HCT116 (cell line): Measurements from ENCODE around the gene PPP4R2. TPM values are rescaled to one million over a fixed set of nuclear protein-coding genes. Genes with fewer than 3 reads are reported as not detected.

Source experiments
- ATAC-seq: fragments of 200-7000 bp; cut with Tn5 transposase; 2 replicates; pipeline ENCODE4 v1.9.1; 2020; ENCODE audit warnings: mild to moderate bottlenecking, moderate library complexity
- BruUV-seq: library from RNA; stranded (reverse); fragments of 400-500 nt; replicated peaks from 2 replicates; lab custom pipeline; 2021; lab: Mats Ljungman, UMichigan
- CTCF ChIA-PET: fragments of 300-600 bp; sonication (Branson Sonifier 250); formaldehyde crosslinking; loops from one replicate; lab custom pipeline; 2021; ENCODE audit warnings: antibody characterized with exemption; lab: Charles Lee
- POLR2A ChIA-PET: fragments of 300-600, 350-600 bp; sonication (Branson Sonifier 250); formaldehyde crosslinking; loops from one replicate; lab custom pipeline; 2021; ENCODE audit warnings: antibody characterized with exemption; lab: Charles Lee
- RAD21 ChIA-PET, 2 experiments: fragments of 300-600 bp; sonication (Branson Sonifier 250); formaldehyde crosslinking; loops; one replicate each; lab custom pipeline; 2023; ENCODE audit warnings: low total read pairs in 2 of 2; ENCODE audit not compliant: uncharacterized antibody in 2 of 2, unreplicated experiment in 2 of 2, low non-redundant PET in 1 of 2; lab: Charles Lee
- DNase-seq: peaks from one replicate; pipeline ENCODE4 v3.0.0-alpha.2; 2010; ENCODE audit warnings: low read depth, low spot score
- H2AFZ ChIP-seq: fragments of 200-600 bp; shearing (Covaris generic), sonication (generic); 2 replicates; pipeline ENCODE4 v1.6.1; 2017; ENCODE audit warnings: low read depth, mixed run types, mixed read lengths, antibody characterized with exemption, low read length; ENCODE audit not compliant: poor library complexity, severe bottlenecking
- H3K27ac ChIP-seq: 2 replicates; pipeline ENCODE4 v1.5.1; 2012; ENCODE audit warnings: low read depth, low read length
- H3K27me3 ChIP-seq: fragments of 200-600 bp; sonication (generic); 2 replicates; pipeline ENCODE4 v1.6.1; 2016; ENCODE audit warnings: mixed run types, low read length, mixed read lengths; ENCODE audit not compliant: insufficient read depth
- H3K36me3 ChIP-seq, 2 experiments: fragments of 200-500 bp in 1 of 2; fragments of 200-600 bp in 1 of 2; sonication (Bioruptor generic) in 1 of 2; sonication (generic) in 1 of 2; 2 replicates each; pipeline versions ENCODE4 v1.5.1 to v1.6.1; 2014 to 2016; ENCODE audit warnings: low read length in 2 of 2, inconsistent platforms in 1 of 2, mixed read lengths in 1 of 2, mixed run types in 1 of 2; ENCODE audit not compliant: insufficient read depth in 2 of 2, control insufficient read depth in 1 of 2
- H3K4me1 ChIP-seq, 2 experiments: fragments of 200-600 bp in 1 of 2; sonication (generic) in 1 of 2; 2 replicates each; pipeline versions ENCODE4 v1.5.1 to v1.6.1; 2012 to 2017; ENCODE audit warnings: low read length in 2 of 2, inconsistent platforms in 1 of 2, mild to moderate bottlenecking in 1 of 2, mixed read lengths in 1 of 2, mixed run types in 1 of 2, moderate library complexity in 1 of 2; ENCODE audit not compliant: insufficient read depth in 2 of 2, control insufficient read depth in 1 of 2
- H3K4me2 ChIP-seq: fragments of 200-600 bp; sonication (generic); 2 replicates; pipeline ENCODE4 v1.6.1; 2017; ENCODE audit warnings: mixed run types, low read length, mixed read lengths
- H3K4me3 ChIP-seq, 2 experiments: fragments of 200-600 bp in 1 of 2; sonication (generic) in 1 of 2; replicated peaks in 1 of 2; 2 replicates each; pipeline ENCODE4 v1.5.1; 2011 to 2016; ENCODE audit warnings: low read length in 2 of 2, control low read depth in 1 of 2, low read depth in 1 of 2, mild to moderate bottlenecking in 1 of 2, mixed read lengths in 1 of 2, mixed run types in 1 of 2
- H3K79me2 ChIP-seq: fragments of 200-600 bp; sonication (generic); 2 replicates; pipeline ENCODE4 v1.6.1; 2017; ENCODE audit warnings: mild to moderate bottlenecking, mixed run types, low read length, moderate library complexity, mixed read lengths; ENCODE audit not compliant: insufficient read depth
- H3K9ac ChIP-seq: fragments of 200-600 bp; sonication (generic); 2 replicates; pipeline ENCODE4 v1.6.1; 2016; ENCODE audit warnings: low read length, mixed read lengths
- H3K9me2 ChIP-seq: fragments of 200-600 bp; sonication (generic), shearing (Covaris generic); 2 replicates; pipeline ENCODE4 v1.6.1; 2017; ENCODE audit warnings: mixed run types, mild to moderate bottlenecking, moderate library complexity; ENCODE audit not compliant: insufficient read depth
- H3K9me3 ChIP-seq, 2 experiments: fragments of 200-500 bp in 1 of 2; fragments of 200-600 bp in 1 of 2; sonication (Bioruptor generic) in 1 of 2; sonication (generic) in 1 of 2; 2 replicates each; pipeline ENCODE4 v1.6.1; 2014 to 2017; ENCODE audit warnings: low read length in 2 of 2, mixed read lengths in 2 of 2, inconsistent platforms in 1 of 2, low read depth in 1 of 2, mild to moderate bottlenecking in 1 of 2, mixed run types in 1 of 2, moderate library complexity in 1 of 2; ENCODE audit not compliant: control insufficient read depth in 1 of 2, insufficient read depth in 1 of 2
- H4K20me1 ChIP-seq: fragments of 200-600 bp; sonication (generic), shearing (Covaris generic); 2 replicates; pipeline ENCODE4 v1.6.1; 2017; ENCODE audit warnings: mixed run types, mild to moderate bottlenecking, moderate library complexity; ENCODE audit not compliant: insufficient read depth
- CBX3 ChIP-seq: IDR thresholded peaks from 2 replicates; pipeline ENCODE4 v1.6.1; 2012; ENCODE audit warnings: low read depth
- CTCF ChIP-seq, 3 experiments: fragments of 200-600 bp in 1 of 3; sonication (generic) in 1 of 3; IDR thresholded peaks in 2 of 3; conservative IDR thresholded peaks in 1 of 3; 2 replicates each; pipeline ENCODE4 v1.5.1; 2012 to 2017; ENCODE audit warnings: low read depth in 2 of 3, low read length in 2 of 3, antibody characterized with exemption in 1 of 3, borderline replicate concordance in 1 of 3, control low read depth in 1 of 3, mild to moderate bottlenecking in 1 of 3, mixed read lengths in 1 of 3, mixed run types in 1 of 3, moderate library complexity in 1 of 3; ENCODE audit not compliant: insufficient read depth in 1 of 3
- ELF1 ChIP-seq: IDR thresholded peaks from 2 replicates; pipeline ENCODE4 v1.6.1; 2012; ENCODE audit warnings: low read depth, borderline replicate concordance
- FOSL1 ChIP-seq: IDR thresholded peaks from 2 replicates; pipeline ENCODE4 v1.6.1; 2012; ENCODE audit warnings: low read depth
- JUND ChIP-seq: IDR thresholded peaks from 2 replicates; pipeline ENCODE4 v1.6.1; 2012
- POLR2A ChIP-seq: IDR thresholded peaks from 2 replicates; pipeline ENCODE4 v1.7.0; 2011; ENCODE audit warnings: borderline replicate concordance; ENCODE audit not compliant: insufficient read depth, insufficient read length; ENCODE audit errors: extremely low read depth
- SP1 ChIP-seq: IDR thresholded peaks from 2 replicates; pipeline ENCODE4 v1.6.1; 2012; ENCODE audit warnings: low read depth
- YY1 ChIP-seq: IDR thresholded peaks from 2 replicates; pipeline ENCODE4 v1.6.1; 2011; ENCODE audit warnings: low read length, low read depth, moderate library complexity, mild to moderate bottlenecking; ENCODE audit not compliant: insufficient replicate concordance; ENCODE audit errors: extremely low read depth
- ZBTB33 ChIP-seq: IDR thresholded peaks from 2 replicates; pipeline ENCODE4 v1.6.1; 2011; ENCODE audit warnings: mild to moderate bottlenecking, low read length, moderate library complexity; ENCODE audit not compliant: insufficient replicate concordance; ENCODE audit errors: extremely low read depth
- intact Hi-C: fragments of 100-400 bp; cut with micrococcal nuclease; formaldehyde crosslinking; loops from 2 replicates; pipeline ENCODE4 v1.10.0; 2022
- total RNA-seq: library from RNA; stranded (reverse); gene quantifications from one replicate; pipeline ENCODE4 v1.2.1, GENCODE V29; 2021; ENCODE audit not compliant: unreplicated experiment

PPP4R2 gene
- total RNA-seq, 1 experiment from 2014 or later = 72.5 TPM

GRCh38 chr3:73073091-73073707, 76.6 kb downstream of the PPP4R2 start:
- Histone ChIP-seq H3K4me3 (no peak overlapping the region), H3K36me3 (no peaks in the 10 kb centered on the region), H3K4me2 (no peak overlapping the region), H3K9ac (no peak overlapping the region), H3K79me2 (no peaks in the 10 kb centered on the region), H3K27ac (no peak overlapping the region), H4K20me1 (no peaks in the 10 kb centered on the region), H2AFZ (no peak overlapping the region), H3K27me3 (no peaks in the 10 kb centered on the region), H3K9me2 (no peaks in the 10 kb centered on the region), H3K4me1 (no peaks in the 10 kb centered on the region), H3K9me3 (no peaks in the 10 kb centered on the region)
- ChIA-PET CTCF (interaction anchor here (0.7 kb wide), 1 partner anchor 17 kb away, joined by 3 read pairs; no protein-coding TSS in a partner anchor), RAD21 (no interaction called here), POLR2A (no interaction called here)
- no TSS peak for BruUV-seq
- TF ChIP-seq ZBTB33 (no peak), YY1 (no peak), ELF1 (no peak)
- intact Hi-C loops = no loop called here
- ATAC-seq (no peak), DNase-seq (no peak)

- Histone ChIP-seq H3K4me2 (no peak overlapping the region), H3K27ac (no peak overlapping the region), H2AFZ (no peak overlapping the region), H3K27me3 (no peaks in the 10 kb centered on the region), H4K20me1 (no peaks in the 10 kb centered on the region), H3K9me3 (no peaks in the 10 kb centered on the region), H3K79me2 (no peaks in the 10 kb centered on the region), H3K9ac (no peak overlapping the region), H3K4me1 (no peaks in the 10 kb centered on the region), H3K36me3 (no peaks in the 10 kb centered on the region), H3K4me3 (no peak overlapping the region), H3K9me2 (no peaks in the 10 kb centered on the region)
- TF ChIP-seq JUND (no peak), CBX3 (no peak), POLR2A (no peak), CTCF (IDR thresholded peaks at IDR 0.05 in 2 of 3, conservative IDR thresholded peaks at IDR 0.05 in 1 of 3; ENCODE audit: borderline replicate concordance in 1 of 3, insufficient read depth in 1 of 3, low read depth in 2 of 3, low read length in 2 of 3) (no peak), SP1 (no peak), FOSL1 (no peak), ELF1 (no peak)
- ChIA-PET RAD21 (no interaction called here), POLR2A (no interaction called here), CTCF (no interaction called here)
- no peak for ATAC-seq
- no peak for DNase-seq
- intact Hi-C loops = no loop called here
- no TSS peak for BruUV-seq
These were observed 78.2 kb downstream of the PPP4R2 start for GRCh38 chr3:73074781-73075180.
